GM19023 (cell line): Measurements from ENCODE around the gene EFHC2.
"Not testable (repeated sequence)": the region's sequence is repeated elsewhere in the genome, so short reads cannot be mapped to it uniquely, and the experiment has no call there.

Experiments used
- ATAC-seq: cut with Tn5 transposase; IDR thresholded peaks from one replicate; pipeline ENCODE4 v1.9.1; 2021; ENCODE audit warnings: mild to moderate bottlenecking, moderate library complexity; ENCODE audit not compliant: unreplicated experiment

Gene EFHC2

GRCh38 chrX:44234116-44234515 is 109.4 kb downstream of the EFHC2 start:
- no peak for ATAC-seq

GRCh38 chrX:44232081-44232480 is 111.4 kb downstream of the EFHC2 start:
- ATAC-seq = no peak

- ATAC-seq = peak; percentile 89
These were observed 114.9 kb downstream of the EFHC2 start for GRCh38 chrX:44228621-44229020.

GRCh38 chrX:44227991-44228390 is 115.5 kb downstream of the EFHC2 start:
- no peak for ATAC-seq

- ATAC-seq = no peak
These were observed 117.8 kb downstream of the EFHC2 start for GRCh38 chrX:44225667-44226066.

GRCh38 chrX:44224760-44225159 is 118.7 kb downstream of the EFHC2 start:
- no peak for ATAC-seq

GRCh38 chrX:44223150-44223549 is 120.3 kb downstream of the EFHC2 start:
- ATAC-seq = no peak

GRCh38 chrX:44218465-44218864 is 125.0 kb downstream of the EFHC2 start:
- ATAC-seq = no peak

GRCh38 chrX:44216171-44216570 is 127.3 kb downstream of the EFHC2 start:
- ATAC-seq = no peak

- no peak for ATAC-seq
These were observed 139.7 kb downstream of the EFHC2 start for GRCh38 chrX:44203791-44204190.

GRCh38 chrX:44202596-44202995 is 140.9 kb downstream of the EFHC2 start:
- no peak for ATAC-seq

- ATAC-seq = no peak
These were observed 154.4 kb downstream of the EFHC2 start for GRCh38 chrX:44189116-44189515.

- not testable (repeated sequence) for ATAC-seq
These were observed 155.6 kb downstream of the EFHC2 start for GRCh38 chrX:44187915-44188314.

GRCh38 chrX:44183329-44183728 is 160.1 kb downstream of the EFHC2 start:
- no peak for ATAC-seq

- ATAC-seq = no peak
These were observed 165.0 kb downstream of the EFHC2 start for GRCh38 chrX:44178274-44179053.

- no peak for ATAC-seq
These were observed 168.0 kb downstream of the EFHC2 start for GRCh38 chrX:44175455-44175854.

GRCh38 chrX:44174061-44174460 is 169.4 kb downstream of the EFHC2 start:
- no peak for ATAC-seq

GRCh38 chrX:44173219-44173618 is 170.3 kb downstream of the EFHC2 start:
- ATAC-seq = no peak

- no peak for ATAC-seq
These were observed 176.4 kb downstream of the EFHC2 start for GRCh38 chrX:44167116-44167515.

- no peak for ATAC-seq
These were observed 180.5 kb downstream of the EFHC2 start for GRCh38 chrX:44162964-44163475.

- ATAC-seq = no peak
These were observed 185.6 kb downstream of the EFHC2 start for GRCh38 chrX:44157858-44158257.

GRCh38 chrX:44157283-44157682 is 186.2 kb downstream of the EFHC2 start:
- no peak for ATAC-seq

- no peak for ATAC-seq
These were observed 186.7 kb downstream of the EFHC2 start for GRCh38 chrX:44156726-44157125.
